ENCODE results near the gene FAM3C.

FAM3C gene

DNA sequence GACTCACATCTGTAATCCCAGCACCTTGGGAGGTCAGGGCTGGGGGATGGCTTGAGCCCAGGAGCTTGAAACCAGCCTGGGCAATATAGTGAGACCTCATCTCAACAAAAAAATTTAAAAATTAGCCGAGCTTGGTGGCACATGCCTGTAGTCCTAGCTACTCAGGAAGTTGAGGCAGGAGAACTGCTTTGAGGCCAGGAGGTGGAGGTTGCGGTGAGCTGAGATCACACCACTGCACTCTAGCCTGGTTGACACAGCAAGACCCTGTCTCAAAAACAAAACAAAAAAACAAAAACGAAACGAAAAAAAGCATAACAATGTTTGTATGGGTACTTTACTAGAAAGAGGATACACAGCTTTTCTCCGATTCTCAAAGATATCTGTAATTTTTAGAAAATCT is 35.5 kb downstream of the FAM3C start:
- no peak for DNase-seq

DNA sequence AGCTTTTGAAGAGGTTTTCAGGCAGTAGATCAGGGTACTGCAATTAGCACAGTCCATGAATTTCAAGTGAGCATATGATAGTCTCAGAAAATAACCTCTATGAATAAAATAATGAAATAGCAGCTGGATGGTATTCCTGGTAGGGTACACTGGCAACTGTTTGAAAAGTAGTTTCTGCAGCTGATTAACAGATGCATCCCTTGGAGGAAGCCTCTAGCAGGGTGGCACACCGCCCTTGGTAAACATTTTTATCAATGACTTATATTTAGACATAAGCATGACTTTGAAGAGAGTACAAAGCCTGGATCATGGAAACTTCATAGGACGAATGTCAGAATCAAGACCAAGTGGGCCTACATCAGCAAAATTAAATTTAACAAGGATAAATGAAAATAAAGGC is 40.5 kb downstream of the FAM3C start:
- no peak for DNase-seq
- H3K36me3 ChIP-seq: no peaks in the 10 kb centered on the region; the same call in 1 of the 2 replicates
- TF ChIP-seq, protein P1, sequence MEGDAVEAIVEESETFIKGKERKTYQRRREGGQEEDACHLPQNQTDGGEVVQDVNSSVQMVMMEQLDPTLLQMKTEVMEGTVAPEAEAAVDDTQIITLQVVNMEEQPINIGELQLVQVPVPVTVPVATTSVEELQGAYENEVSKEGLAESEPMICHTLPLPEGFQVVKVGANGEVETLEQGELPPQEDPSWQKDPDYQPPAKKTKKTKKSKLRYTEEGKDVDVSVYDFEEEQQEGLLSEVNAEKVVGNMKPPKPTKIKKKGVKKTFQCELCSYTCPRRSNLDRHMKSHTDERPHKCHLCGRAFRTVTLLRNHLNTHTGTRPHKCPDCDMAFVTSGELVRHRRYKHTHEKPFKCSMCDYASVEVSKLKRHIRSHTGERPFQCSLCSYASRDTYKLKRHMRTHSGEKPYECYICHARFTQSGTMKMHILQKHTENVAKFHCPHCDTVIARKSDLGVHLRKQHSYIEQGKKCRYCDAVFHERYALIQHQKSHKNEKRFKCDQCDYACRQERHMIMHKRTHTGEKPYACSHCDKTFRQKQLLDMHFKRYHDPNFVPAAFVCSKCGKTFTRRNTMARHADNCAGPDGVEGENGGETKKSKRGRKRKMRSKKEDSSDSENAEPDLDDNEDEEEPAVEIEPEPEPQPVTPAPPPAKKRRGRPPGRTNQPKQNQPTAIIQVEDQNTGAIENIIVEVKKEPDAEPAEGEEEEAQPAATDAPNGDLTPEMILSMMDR (IDR thresholded peaks at IDR 0.05; ENCODE audit: low read depth, low read length): no peak
- H3K9me3 ChIP-seq (ENCODE audit: severe bottlenecking): no peaks in the 10 kb centered on the region
- H3K27ac ChIP-seq: no peak overlapping the region
- no peaks in the 10 kb centered on the region for H3K27me3 ChIP-seq (ENCODE audit: insufficient read depth, low read depth, severe bottlenecking)
- H3K4me3 ChIP-seq (ENCODE audit: low read depth, low read length): no peak overlapping the region

More for the DNA sequence above, 35.5 kb downstream of the FAM3C start:
- Histone ChIP-seq H3K9me3 (ENCODE audit: severe bottlenecking) (no peaks in the 10 kb centered on the region), H3K36me3 (no peaks in the 10 kb centered on the region; the same call in 1 of the 2 replicates), H3K27ac (no peak overlapping the region), H3K27me3 (ENCODE audit: insufficient read depth, low read depth, severe bottlenecking) (no peaks in the 10 kb centered on the region), H3K4me3 (ENCODE audit: low read depth, low read length) (no peak overlapping the region)
- TF ChIP-seq, protein P1 (IDR thresholded peaks at IDR 0.05; ENCODE audit: low read depth, low read length): no peak

DNA sequence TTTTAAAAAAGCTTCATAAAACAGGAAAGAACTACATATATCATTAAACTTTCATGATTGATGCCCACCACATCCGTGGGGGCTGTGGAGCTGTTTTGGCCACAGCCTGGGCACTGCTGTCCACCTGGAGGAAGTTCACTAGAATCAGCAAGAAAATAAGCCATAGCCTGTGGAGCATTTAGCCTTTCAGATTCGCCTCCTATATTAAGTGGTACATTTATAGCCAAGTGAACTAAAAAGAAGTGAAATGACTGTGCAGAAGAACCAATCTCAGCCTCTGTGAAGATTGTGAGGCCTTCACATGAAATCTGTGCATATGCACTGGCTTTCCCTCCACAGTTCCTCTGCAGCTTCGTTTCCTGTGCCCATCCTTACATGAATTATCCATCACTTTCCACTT is 43.8 kb downstream of the FAM3C start:
- Histone ChIP-seq H3K36me3 (no peaks in the 10 kb centered on the region), H3K9me3 (ENCODE audit: severe bottlenecking) (no peaks in the 10 kb centered on the region)
- TF ChIP-seq, protein P1 (IDR thresholded peaks at IDR 0.05; ENCODE audit: low read depth, low read length): no peak

DNA sequence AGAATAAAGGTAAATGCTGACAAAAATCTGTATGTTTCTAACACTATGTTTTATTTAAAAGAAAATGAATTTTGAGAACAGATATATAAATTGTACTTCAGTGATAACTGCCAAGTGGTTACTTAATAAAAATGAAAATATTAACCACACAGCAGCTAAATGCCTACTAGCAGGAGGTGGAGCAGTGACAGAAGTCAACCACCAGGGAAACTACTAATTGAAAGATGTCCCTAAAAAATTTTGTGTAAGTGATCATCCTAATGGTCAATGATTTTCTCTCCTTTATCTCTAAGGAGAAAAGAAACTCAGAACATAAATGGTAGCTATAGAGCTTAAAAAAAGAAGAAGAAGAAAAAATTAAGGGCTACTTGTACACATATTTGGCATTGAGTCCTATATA is 44.4 kb downstream of the FAM3C start:
- H3K36me3 ChIP-seq: no peaks in the 10 kb centered on the region
- H3K27ac ChIP-seq: no peak overlapping the region
- TF ChIP-seq, protein P1 (IDR thresholded peaks at IDR 0.05; ENCODE audit: low read depth, low read length): no peak

More for the DNA sequence above, 43.8 kb downstream of the FAM3C start:
- Histone ChIP-seq H3K4me3 (ENCODE audit: low read depth, low read length) (no peak overlapping the region), H3K27ac (no peak overlapping the region), H3K27me3 (ENCODE audit: insufficient read depth, low read depth, severe bottlenecking) (no peaks in the 10 kb centered on the region)
- DNase-seq: no peak

DNA sequence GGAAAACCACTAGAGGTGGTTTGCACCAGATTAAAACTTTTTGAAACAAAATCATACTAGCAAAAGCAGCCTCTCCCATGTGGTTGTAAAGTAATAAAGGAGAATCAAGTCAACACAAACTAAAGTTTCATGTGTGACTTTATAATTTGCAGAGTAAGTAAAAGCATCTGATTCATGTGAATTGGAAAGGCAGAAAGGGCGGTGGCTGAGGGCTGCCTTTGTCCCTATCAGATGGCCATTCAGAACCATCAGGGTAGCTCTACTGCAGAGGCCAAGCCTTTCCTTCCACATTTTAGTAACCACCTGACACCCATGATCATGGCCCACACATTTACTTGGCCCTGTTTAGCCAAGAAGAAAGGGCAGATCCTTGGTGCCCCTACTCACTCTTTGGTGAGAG is 51.6 kb downstream of the FAM3C start:
- H3K4me3 ChIP-seq (ENCODE audit: low read depth, low read length): no peak overlapping the region
- no peaks in the 10 kb centered on the region for H3K36me3 ChIP-seq
- no peak overlapping the region for H3K27ac ChIP-seq
- H3K9me3 ChIP-seq (ENCODE audit: severe bottlenecking): no peaks in the 10 kb centered on the region
- H3K27me3 ChIP-seq (ENCODE audit: insufficient read depth, low read depth, severe bottlenecking): no peaks in the 10 kb centered on the region
- TF ChIP-seq, protein P1 (IDR thresholded peaks at IDR 0.05; ENCODE audit: low read depth, low read length): no peak
- no peak for DNase-seq

More for the DNA sequence above, 44.4 kb downstream of the FAM3C start:
- Histone ChIP-seq H3K27me3 (ENCODE audit: insufficient read depth, low read depth, severe bottlenecking) (no peaks in the 10 kb centered on the region), H3K4me3 (ENCODE audit: low read depth, low read length) (no peak overlapping the region), H3K9me3 (ENCODE audit: severe bottlenecking) (no peaks in the 10 kb centered on the region)
- DNase-seq: no peak

DNA sequence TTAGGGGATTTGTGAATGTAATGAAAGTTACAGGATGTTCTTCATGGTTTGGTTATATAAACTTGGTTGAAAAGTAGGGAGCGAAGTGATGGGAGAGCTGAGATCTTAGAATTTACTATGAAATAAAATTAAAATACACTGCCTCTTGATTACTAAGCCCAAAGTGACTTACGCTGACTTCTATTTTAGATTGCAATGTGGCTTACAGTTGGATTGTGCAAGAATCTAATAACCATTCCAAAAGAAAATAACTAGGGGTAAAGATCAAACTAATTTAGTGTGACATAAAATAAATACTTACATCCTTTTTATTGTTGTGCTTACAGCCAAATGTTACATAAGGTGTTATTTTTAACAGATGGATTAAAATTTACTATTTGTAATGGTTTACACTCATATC is 52.0 kb downstream of the FAM3C start:
- H3K9me3 ChIP-seq (ENCODE audit: severe bottlenecking): no peaks in the 10 kb centered on the region
- H3K4me3 ChIP-seq (ENCODE audit: low read depth, low read length): no peak overlapping the region
- H3K36me3 ChIP-seq: no peaks in the 10 kb centered on the region
- H3K27ac ChIP-seq: no peak overlapping the region
- TF ChIP-seq, protein P1 (IDR thresholded peaks at IDR 0.05; ENCODE audit: low read depth, low read length): no peak
- DNase-seq: no peak
- H3K27me3 ChIP-seq (ENCODE audit: insufficient read depth, low read depth, severe bottlenecking): no peaks in the 10 kb centered on the region
